ENCODE results near the gene BOD1L2.

BOD1L2 gene

GRCh38 chr18:57185434-57185833 is 38.5 kb downstream of the BOD1L2 start:
- Mint-ChIP-seq H3K4me3 (no peak overlapping the region), H3K9me3 (peaks cover 19% of the 10 kb centered on the region), H3K27ac (no peak overlapping the region), H3K4me1 (no peaks in the 10 kb centered on the region), H3K36me3 (peaks cover 3% of the 10 kb centered on the region), H3K27me3 (peaks cover 9% of the 10 kb centered on the region)
- DNase-seq (ENCODE audit: low spot score in 2 of 2) = no peak
- no peak for ATAC-seq (ENCODE audit: low read depth)

GRCh38 chr18:57188851-57189557 is 42.1 kb downstream of the BOD1L2 start:
- DNase-seq (ENCODE audit: low spot score in 2 of 2) (no peak), ATAC-seq (ENCODE audit: low read depth) (no peak)
- H3K4me3 Mint-ChIP-seq = no peak overlapping the region
- peaks cover 3% of the 10 kb centered on the region for H3K36me3 Mint-ChIP-seq
- H3K27me3 Mint-ChIP-seq = peaks cover 9% of the 10 kb centered on the region
- no peak overlapping the region for H3K27ac Mint-ChIP-seq
- H3K9me3 Mint-ChIP-seq = peaks cover 22% of the 10 kb centered on the region
- H3K4me1 Mint-ChIP-seq = no peaks in the 10 kb centered on the region

- H3K4me3 Mint-ChIP-seq = no peak overlapping the region
- DNase-seq (ENCODE audit: low spot score in 2 of 2) (no peak), ATAC-seq (ENCODE audit: low read depth) (no peak)
- peaks cover 1% of the 10 kb centered on the region for H3K36me3 Mint-ChIP-seq
- H3K9me3 Mint-ChIP-seq = peaks cover 20% of the 10 kb centered on the region
- H3K4me1 Mint-ChIP-seq = no peaks in the 10 kb centered on the region
- H3K27me3 Mint-ChIP-seq = peaks cover 10% of the 10 kb centered on the region
- no peak overlapping the region for H3K27ac Mint-ChIP-seq
Measured at GRCh38 chr18:57190026-57190425, 43.1 kb downstream of the BOD1L2 start.

- H3K36me3 Mint-ChIP-seq = no peaks in the 10 kb centered on the region
- H3K4me3 Mint-ChIP-seq = no peak overlapping the region
- ATAC-seq (ENCODE audit: low read depth) (no peak), DNase-seq (ENCODE audit: low spot score in 2 of 2) (no peak)
- no peak overlapping the region for H3K27ac Mint-ChIP-seq
- H3K9me3 Mint-ChIP-seq = peaks cover 8% of the 10 kb centered on the region
- H3K27me3 Mint-ChIP-seq = peaks cover 9% of the 10 kb centered on the region
- H3K4me1 Mint-ChIP-seq = no peaks in the 10 kb centered on the region
Measured at GRCh38 chr18:57194070-57194469, 47.2 kb downstream of the BOD1L2 start.

- Mint-ChIP-seq H3K4me3 (no peak overlapping the region), H3K27me3 (peaks cover 9% of the 10 kb centered on the region), H3K36me3 (no peaks in the 10 kb centered on the region), H3K4me1 (no peaks in the 10 kb centered on the region), H3K9me3 (peaks cover 8% of the 10 kb centered on the region), H3K27ac (no peak overlapping the region)
- DNase-seq (ENCODE audit: low spot score in 2 of 2) (no peak), ATAC-seq (ENCODE audit: low read depth) (no peak)
Measured at GRCh38 chr18:57194622-57195021, 47.7 kb downstream of the BOD1L2 start.

GRCh38 chr18:57195341-57195740 is 48.5 kb downstream of the BOD1L2 start:
- no peak for DNase-seq (ENCODE audit: low spot score in 2 of 2)
- Mint-ChIP-seq H3K27ac (no peak overlapping the region), H3K4me3 (no peak overlapping the region), H3K9me3 (peaks cover 6% of the 10 kb centered on the region), H3K4me1 (no peaks in the 10 kb centered on the region), H3K36me3 (no peaks in the 10 kb centered on the region), H3K27me3 (peaks cover 8% of the 10 kb centered on the region)
- no peak for ATAC-seq (ENCODE audit: low read depth)

GRCh38 chr18:57197261-57197660 is 50.4 kb downstream of the BOD1L2 start:
- Mint-ChIP-seq H3K27ac (no peak overlapping the region), H3K4me1 (no peaks in the 10 kb centered on the region), H3K4me3 (no peak overlapping the region), H3K36me3 (no peaks in the 10 kb centered on the region), H3K27me3 (peaks cover 9% of the 10 kb centered on the region), H3K9me3 (peaks cover 1% of the 10 kb centered on the region)
- no peak for ATAC-seq (ENCODE audit: low read depth)
- DNase-seq (ENCODE audit: low spot score in 2 of 2) = no peak

GRCh38 chr18:57198073-57198472 is 51.2 kb downstream of the BOD1L2 start:
- ATAC-seq (ENCODE audit: low read depth) = no peak
- peaks cover 1% of the 10 kb centered on the region for H3K9me3 Mint-ChIP-seq
- H3K36me3 Mint-ChIP-seq = no peaks in the 10 kb centered on the region
- no peaks in the 10 kb centered on the region for H3K4me1 Mint-ChIP-seq
- no peak for DNase-seq (ENCODE audit: low spot score in 2 of 2)
- no peak overlapping the region for H3K4me3 Mint-ChIP-seq
- H3K27ac Mint-ChIP-seq = no peak overlapping the region
- peaks cover 9% of the 10 kb centered on the region for H3K27me3 Mint-ChIP-seq

All from memory B cell (primary cell).